Stimulated activated CD4-positive, alpha-beta T cell treated with anti-CD3 and anti-CD28 coated beads, Interleukin-12 subunit alpha, Interleukin-12 subunit beta, amount 100 ng/mL, for 24 hours (primary cell): Measurements from ENCODE around the gene RNMT.

Experiments used
- DNase-seq, 2 experiments: peaks; one replicate each; pipeline ENCODE4 v3.0.0-alpha.2; 2020; ENCODE audit warnings: low read depth in 2 of 2

Gene RNMT

GRCh38 chr18:13811993-13812392, 85.5 kb downstream of the RNMT start:
- no peak for DNase-seq

- DNase-seq: peak in 1 of 2 experiments; percentile 60
Observed at GRCh38 chr18:13813271-13813849, 86.9 kb downstream of the RNMT start.
